ENCODE measurements around the gene SBSN.

Gene SBSN

GRCh38 chr19:35553385-35554000 is 25.4 kb upstream of the SBSN start:
- no peak for DNase-seq

DNA sequence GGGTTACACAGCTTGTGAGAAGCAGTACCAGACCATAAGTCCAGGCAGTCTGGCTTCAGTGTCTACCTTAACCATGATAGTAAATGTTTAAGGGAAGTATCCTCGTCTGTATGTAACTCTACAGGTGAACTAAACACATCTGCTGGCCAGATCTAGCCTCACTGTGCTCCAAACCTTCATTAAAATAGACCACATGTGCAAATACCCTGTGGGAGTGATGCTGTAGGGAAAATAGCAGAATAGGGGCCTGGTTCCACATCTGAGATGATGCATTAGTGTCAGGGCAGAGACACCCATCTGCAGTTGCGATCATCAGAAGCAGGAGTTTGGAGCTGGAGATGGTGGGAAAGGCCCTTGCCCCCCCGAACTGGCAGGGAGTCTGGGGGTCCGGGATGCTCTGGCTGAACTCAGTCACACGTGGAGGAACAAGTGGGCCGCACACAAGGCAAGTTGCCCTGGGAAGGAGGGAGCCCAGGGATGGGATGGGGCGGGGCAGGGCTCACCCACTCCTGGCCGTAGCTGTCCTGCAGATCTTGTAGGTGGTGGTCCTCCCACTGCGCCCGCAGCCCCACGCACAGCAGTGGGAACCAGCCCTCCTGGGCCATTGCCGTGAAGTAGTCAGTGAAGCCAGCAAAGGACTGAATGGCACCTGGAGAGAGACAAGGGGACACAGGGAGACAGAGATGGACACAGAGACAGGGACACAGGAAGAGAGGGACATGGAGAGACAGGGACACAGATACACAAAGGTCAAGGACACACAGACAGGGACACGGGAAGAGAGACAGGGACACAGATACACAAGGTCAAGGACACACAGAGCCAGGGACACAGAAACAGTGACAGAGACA is 24.6 kb upstream of the SBSN start:
- no peak for DNase-seq

- no peak for DNase-seq
Observed at GRCh38 chr19:35551091-35551810, 23.1 kb upstream of the SBSN start.

DNA sequence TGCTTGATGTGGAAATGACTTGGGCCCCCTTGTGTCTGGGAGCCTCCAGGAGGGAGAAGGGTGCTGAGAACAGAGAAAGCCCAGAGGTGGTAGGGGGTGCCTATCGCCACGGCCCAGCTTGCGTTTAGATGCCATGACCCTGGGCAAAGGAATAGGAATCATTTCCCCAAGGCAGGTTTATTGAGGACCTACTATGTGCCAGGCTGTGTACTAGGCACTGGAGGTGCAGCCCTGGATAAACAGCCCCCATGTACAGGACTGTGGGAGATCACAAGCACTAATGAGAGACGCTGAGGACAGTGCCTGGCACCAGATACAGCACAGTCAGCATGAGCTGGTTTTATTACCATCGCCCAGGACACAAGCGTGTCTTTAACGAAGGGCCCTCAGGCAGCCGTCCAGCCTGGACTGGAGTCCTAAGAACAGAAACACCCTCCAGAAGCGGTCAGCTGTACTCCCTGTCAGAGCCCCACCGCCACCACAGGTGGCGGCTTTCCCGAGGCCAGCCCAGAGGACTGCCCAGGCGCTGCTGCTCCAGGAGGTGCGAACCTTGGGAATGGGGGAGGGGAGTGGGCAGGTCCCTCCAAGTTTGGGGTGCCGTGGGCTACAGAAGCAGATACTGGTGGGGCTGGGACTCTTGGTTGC is 21.9 kb upstream of the SBSN start:
- no peak for DNase-seq

- peak; percentile 48 for DNase-seq
Observed at GRCh38 chr19:35549174-35549788, 21.2 kb upstream of the SBSN start.

GRCh38 chr19:35546532-35546931 is 18.4 kb upstream of the SBSN start:
- no peak for DNase-seq

DNA sequence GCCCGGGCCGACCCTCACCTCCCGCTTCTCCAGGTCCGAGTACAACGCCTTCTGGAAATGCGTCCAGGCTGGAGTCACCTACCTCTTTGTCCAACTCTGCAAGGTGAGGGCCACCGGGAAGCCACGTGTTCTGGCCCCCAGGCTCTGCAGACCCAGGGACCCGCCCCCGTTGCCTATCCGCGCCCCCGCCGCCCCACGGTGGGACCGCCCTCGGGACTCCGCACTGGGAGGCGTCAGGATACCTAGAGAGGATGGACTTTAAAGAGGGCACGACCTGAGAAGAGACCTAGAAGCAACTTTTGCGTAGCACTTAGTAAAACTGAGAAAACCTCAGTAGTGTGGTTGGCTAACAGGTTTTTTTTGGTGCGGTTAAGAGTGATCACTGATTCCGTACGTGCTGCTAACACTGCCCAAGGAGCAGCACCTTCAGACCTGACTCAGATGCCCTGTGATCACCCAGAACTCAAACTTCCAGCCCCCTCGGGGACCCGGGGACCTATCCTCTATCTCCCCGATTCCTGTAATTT is 17.8 kb upstream of the SBSN start:
- peak; percentile 29 for DNase-seq

GRCh38 chr19:35545001-35545854 is 17.1 kb upstream of the SBSN start, which contains the start of gene TMEM147:
Gene TMEM147 (plus strand): TSS chr19:35545626. CDS start chr19:35545740, 114 bp downstream.
- peak; percentile 84 for DNase-seq

- no peak for DNase-seq
Observed at GRCh38 chr19:35544110-35544802, 16.1 kb upstream of the SBSN start.

GRCh38 chr19:35543280-35544109 is 15.4 kb upstream of the SBSN start:
- DNase-seq = no peak

- DNase-seq = no peak
Observed at GRCh38 chr19:35542209-35542608, 14.1 kb upstream of the SBSN start.

GRCh38 chr19:35540356-35540927 is 12.3 kb upstream of the SBSN start:
- no peak for DNase-seq

GRCh38 chr19:35539850-35540249 is 11.7 kb upstream of the SBSN start:
- DNase-seq = no peak

DNA sequence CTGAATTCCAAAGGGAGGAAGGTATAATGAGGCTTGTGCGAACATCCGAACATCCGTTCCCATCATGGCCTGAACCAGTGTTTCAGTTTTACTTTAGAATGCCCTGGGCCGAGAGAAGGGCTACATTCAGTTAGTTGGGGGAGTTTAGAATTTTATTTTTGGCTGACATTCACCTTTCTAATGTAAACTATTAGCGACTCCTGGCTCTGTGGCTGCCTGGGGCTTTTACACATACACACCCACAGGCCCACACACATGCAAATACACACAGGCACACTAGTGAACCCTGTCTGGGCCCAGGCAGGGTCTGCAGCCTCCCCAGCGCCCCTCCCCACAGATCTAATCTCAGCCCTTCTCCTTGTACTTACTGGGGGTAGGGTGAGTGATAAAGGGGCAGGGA is 11.2 kb upstream of the SBSN start:
- no peak for DNase-seq

- DNase-seq = no peak
Observed at GRCh38 chr19:35534803-35535480, 6.8 kb upstream of the SBSN start.

DNA sequence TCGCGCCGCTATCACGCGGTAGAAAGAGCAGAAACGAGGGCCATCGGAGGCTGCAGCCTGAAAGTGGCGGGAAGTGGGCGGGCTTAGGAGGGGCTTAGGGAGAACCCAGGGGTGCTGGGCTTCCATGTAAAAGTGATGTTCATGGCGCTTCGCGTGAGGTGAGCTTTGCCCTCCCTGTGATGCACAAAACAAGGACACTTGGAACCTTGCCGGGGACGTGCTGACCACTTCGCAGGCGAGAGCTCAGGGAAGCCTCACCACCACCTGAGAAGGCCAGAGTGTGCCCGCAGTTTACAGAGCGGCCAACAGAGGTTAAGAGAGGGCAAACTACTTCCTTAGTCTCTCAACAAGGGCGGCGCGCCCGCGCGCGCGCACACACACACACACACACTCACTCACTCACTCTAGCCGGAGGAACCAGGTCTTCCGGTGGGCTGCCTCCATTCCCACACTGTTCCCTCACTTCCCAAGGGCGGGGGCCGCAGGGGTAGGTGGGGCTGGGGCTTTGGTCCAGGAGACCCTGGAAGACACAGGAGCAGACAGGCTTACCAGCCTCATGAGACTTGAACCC is 5.8 kb upstream of the SBSN start:
- DNase-seq = peak; percentile 47

- DNase-seq = no peak
Observed at GRCh38 chr19:35533201-35533821, 5.2 kb upstream of the SBSN start, which contains the start of gene GAPDHS. Gene GAPDHS (plus strand): TSS chr19:35533456. CDS start chr19:35533528, 72 bp downstream.

DNA sequence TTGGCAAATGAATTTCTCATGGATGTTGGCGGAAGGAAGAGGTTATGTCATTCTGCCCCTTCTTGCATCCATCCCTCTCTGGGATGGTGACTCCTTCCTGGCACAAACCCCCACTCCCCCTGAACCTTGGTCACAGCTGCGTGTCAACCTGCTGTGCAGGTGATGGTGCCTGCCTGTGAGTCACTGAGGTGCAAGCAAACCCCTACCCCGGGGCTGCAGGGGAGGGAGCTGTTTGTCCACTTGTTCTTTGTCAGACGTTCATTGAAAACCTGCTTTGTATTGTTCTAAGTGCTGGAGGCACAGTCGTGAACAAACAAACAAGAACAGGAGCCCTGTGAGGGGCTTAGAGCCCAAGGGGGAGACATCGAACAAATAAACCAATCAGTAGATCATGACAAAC is 3.2 kb upstream of the SBSN start:
- DNase-seq = no peak
